ENCODE data around the gene NAALADL2. TPM values are rescaled to one million over a fixed set of nuclear protein-coding genes. Genes with fewer than 3 reads are reported as not detected.

NAALADL2 gene
- total and polyA plus RNA-seq, 8 donors = 0.76 to 15.4 (median 7.9) TPM

- Histone ChIP-seq H3K27ac (no peak overlapping the region), H3K4me3 (no peak overlapping the region), H3K4me1 (peaks cover 0 to 9% (median 0%) of the 10 kb centered on the region in 3 donors), H3K9me3 (no peaks in the 10 kb centered on the region), H3K36me3 (no peaks in the 10 kb centered on the region), H3K27me3 (no peaks in the 10 kb centered on the region)
- no peak for ATAC-seq
- intact Hi-C loops (cut with DNase I) = no loop called here
- DNase-seq = no peak
- no peak for TF ChIP-seq CTCF (IDR thresholded peaks at IDR 0.05)
- 60 to 69% methylated on average over 4 of the region's 4 CpGs for WGBS, 2 donors
- no peak for FAIRE-seq
These were observed 539.5 kb downstream of the NAALADL2 start for GRCh38 chr3:175398676-175399075.

DNA sequence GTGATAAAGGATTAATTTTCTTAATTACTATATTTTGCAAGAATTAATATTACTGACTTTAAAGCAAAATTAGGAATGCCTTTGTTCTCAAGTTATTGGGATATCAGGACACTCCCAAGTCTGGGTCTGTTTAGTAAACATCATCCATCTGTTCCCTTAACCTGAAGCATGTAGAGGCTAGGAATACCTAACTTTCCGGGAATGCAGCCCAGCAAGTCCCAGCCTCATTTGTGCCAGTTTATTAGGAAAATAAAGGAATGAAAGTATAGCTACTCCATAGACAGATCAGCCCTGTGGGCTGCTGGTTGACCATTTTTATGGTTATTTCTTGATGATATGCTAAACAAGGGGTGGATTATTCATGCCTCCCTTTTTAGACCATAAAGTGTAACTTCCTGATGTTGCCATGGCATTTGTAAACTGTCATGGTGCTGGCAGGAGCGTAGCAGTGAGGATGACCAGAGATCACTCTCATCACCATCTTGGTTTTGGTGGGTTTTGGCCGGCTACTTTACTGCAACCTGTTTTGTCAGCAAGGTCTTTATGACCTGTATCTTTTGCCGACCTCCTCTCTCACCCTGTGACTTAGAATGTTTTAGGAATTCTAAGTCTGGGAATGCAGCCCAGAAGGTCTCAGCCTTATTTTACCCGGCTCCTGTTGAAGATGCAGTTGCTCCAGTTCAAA lies 540.2 kb downstream of the NAALADL2 start:
- H3K36me3 ChIP-seq = no peaks in the 10 kb centered on the region
- H3K4me1 ChIP-seq = peaks cover 0 to 9% (median 0%) of the 10 kb centered on the region in 3 donors
- WGBS, 2 donors = 64 to 65% methylated on average over 5 of the region's 5 CpGs
- ATAC-seq (peak in 2 of 4 donors; percentile 36 to 44), FAIRE-seq (no peak), DNase-seq (no peak)
- intact Hi-C loops (cut with DNase I) = no loop called here
- H3K9me3 ChIP-seq = no peaks in the 10 kb centered on the region
- H3K4me3 ChIP-seq = no peak overlapping the region
- H3K27ac ChIP-seq = no peak overlapping the region
- no peaks in the 10 kb centered on the region for H3K27me3 ChIP-seq
- TF ChIP-seq CTCF (IDR thresholded peaks at IDR 0.05) = no peak

DNA sequence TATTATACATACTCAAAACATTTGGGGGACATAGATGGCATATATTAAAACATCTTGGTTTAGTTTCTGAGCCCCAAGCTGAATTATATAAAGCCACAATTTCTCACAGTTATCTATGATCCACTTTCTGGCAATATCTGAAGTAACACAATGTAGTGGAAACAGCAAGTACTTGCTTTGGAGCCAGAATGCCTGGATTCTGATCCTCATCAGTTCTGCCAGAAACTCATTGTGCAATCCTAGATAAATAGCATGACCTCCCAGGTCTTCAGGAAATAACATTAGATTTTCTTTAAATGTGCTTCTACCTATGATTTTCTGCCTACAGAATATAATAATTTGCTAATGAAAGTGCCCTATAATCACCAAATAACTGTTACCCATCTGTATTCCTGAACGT lies 544.9 kb downstream of the NAALADL2 start:
- no peak for TF ChIP-seq CTCF (IDR thresholded peaks at IDR 0.05)
- Histone ChIP-seq H3K27ac (no peak overlapping the region), H3K27me3 (no peaks in the 10 kb centered on the region), H3K9me3 (no peaks in the 10 kb centered on the region), H3K4me1 (peaks cover 0 to under 1% (median 0%) of the 10 kb centered on the region in 3 donors), H3K4me3 (no peak overlapping the region), H3K36me3 (no peaks in the 10 kb centered on the region)
- intact Hi-C loops (cut with DNase I) = no loop called here
- ATAC-seq (peak in 2 of 4 donors; percentile 25 to 50), FAIRE-seq (no peak), DNase-seq (no peak)
- 74 to 79% methylated on average over 1 of the region's 1 CpG for WGBS, 2 donors

- intact Hi-C loops (cut with DNase I) = no loop called here
- no peaks in the 10 kb centered on the region for H3K9me3 ChIP-seq
- ATAC-seq (no peak), DNase-seq (no peak), FAIRE-seq (no peak)
- 91 to 97% methylated on average over 1 of the region's 1 CpG for WGBS, 2 donors
- no peaks in the 10 kb centered on the region for H3K36me3 ChIP-seq
- H3K27ac ChIP-seq = no peak overlapping the region
- H3K27me3 ChIP-seq = no peaks in the 10 kb centered on the region
- no peak for TF ChIP-seq CTCF (IDR thresholded peaks at IDR 0.05)
- H3K4me1 ChIP-seq = no peaks in the 10 kb centered on the region
- H3K4me3 ChIP-seq = no peak overlapping the region
These were observed 545.5 kb downstream of the NAALADL2 start for GRCh38 chr3:175404621-175405020.

DNA sequence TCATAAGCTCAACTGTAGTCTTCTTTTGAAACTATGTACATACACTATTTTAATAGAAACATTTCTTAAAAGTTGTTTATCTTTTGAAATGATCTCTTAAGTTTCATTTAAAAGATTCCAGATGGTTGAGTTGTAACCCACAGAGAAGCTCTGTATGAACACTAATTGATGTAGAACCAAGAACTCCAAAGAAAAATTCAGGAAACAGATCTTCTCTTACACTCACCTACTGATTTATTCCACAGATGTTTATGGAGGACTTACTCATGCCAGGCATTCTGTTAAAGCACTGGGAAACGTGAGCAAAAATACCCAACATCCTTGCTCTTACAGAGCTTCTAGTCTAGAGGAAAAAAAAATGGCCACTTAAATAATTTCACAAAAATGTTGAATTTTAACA lies 551.1 kb downstream of the NAALADL2 start:
- Histone ChIP-seq H3K4me1 (no peaks in the 10 kb centered on the region), H3K9me3 (no peaks in the 10 kb centered on the region), H3K36me3 (no peaks in the 10 kb centered on the region), H3K27me3 (no peaks in the 10 kb centered on the region), H3K27ac (no peak overlapping the region), H3K4me3 (no peak overlapping the region)
- 55 to 68% methylated on average over 1 of the region's 1 CpG for WGBS, 2 donors
- no peak for TF ChIP-seq CTCF (IDR thresholded peaks at IDR 0.05)
- FAIRE-seq (no peak), DNase-seq (no peak), ATAC-seq (no peak)
- intact Hi-C loops (cut with DNase I) = no loop called here
